Mesendoderm (in vitro differentiated cells): ENCODE results near the gene NOP58.
A peak's percentile ranks its signal among the peaks of the same experiment; 100 is the strongest.

Experiments
- DNase-seq: peaks from one replicate; pipeline ENCODE4 v3.0.0; 2013
- H2AK5ac ChIP-seq: 2 replicates; pipeline ENCODE4 v1.6.1; 2013; ENCODE audit warnings: low read length, inconsistent platforms
- H2BK120ac ChIP-seq: 2 replicates; pipeline ENCODE4 v1.6.1; 2013; ENCODE audit warnings: low read depth, mild to moderate bottlenecking, low read length, moderate library complexity, mixed read lengths
- H2BK15ac ChIP-seq: replicated peaks from 2 replicates; pipeline ENCODE4 v1.6.1; 2013; ENCODE audit warnings: low read depth, mild to moderate bottlenecking, moderate library complexity
- H2BK5ac ChIP-seq: 2 replicates; pipeline ENCODE4 v1.6.1; 2013; ENCODE audit warnings: low read length, inconsistent platforms
- H3K18ac ChIP-seq: 2 replicates; pipeline ENCODE4 v1.6.1; 2013; ENCODE audit warnings: mild to moderate bottlenecking, low read length, mixed read lengths
- H3K23ac ChIP-seq: one replicate; pipeline ENCODE4 v1.6.1; 2013; ENCODE audit warnings: low read length
- H3K27ac ChIP-seq: 2 replicates; pipeline ENCODE4 v1.5.1; 2013; ENCODE audit warnings: low read depth, mild to moderate bottlenecking, inconsistent platforms, low read length, moderate library complexity
- H3K27me3 ChIP-seq: 2 replicates; pipeline ENCODE4 v1.6.1; 2013; ENCODE audit warnings: low read length, control low read depth, mild to moderate bottlenecking, inconsistent platforms; ENCODE audit not compliant: insufficient read depth, poor library complexity
- H3K36me3 ChIP-seq: 2 replicates; pipeline ENCODE4 v1.6.1; 2013; ENCODE audit warnings: low read length, inconsistent platforms; ENCODE audit not compliant: control insufficient read depth, insufficient read depth
- H3K4ac ChIP-seq: one replicate; pipeline ENCODE4 v1.6.1; 2013; ENCODE audit warnings: low read depth, mild to moderate bottlenecking, low read length, moderate library complexity
- H3K4me1 ChIP-seq: 2 replicates; pipeline ENCODE4 v1.6.1; 2013; ENCODE audit warnings: low read depth, low read length, inconsistent platforms; ENCODE audit not compliant: control insufficient read depth
- H3K4me2 ChIP-seq: 2 replicates; pipeline ENCODE4 v1.6.1; 2013; ENCODE audit warnings: low read length
- H3K4me3 ChIP-seq: 2 replicates; pipeline ENCODE4 v1.5.1; 2013; ENCODE audit warnings: mild to moderate bottlenecking, low read length
- H3K56ac ChIP-seq: one replicate; pipeline ENCODE4 v1.6.1; 2013; ENCODE audit warnings: low read length
- H3K79me1 ChIP-seq: 2 replicates; pipeline ENCODE4 v1.6.1; 2013; ENCODE audit warnings: low read length, inconsistent platforms
- H3K79me2 ChIP-seq: 2 replicates; pipeline ENCODE4 v1.6.1; 2013; ENCODE audit warnings: mild to moderate bottlenecking, low read length; ENCODE audit not compliant: control insufficient read depth, insufficient read depth
- H3K9ac ChIP-seq: 2 replicates; pipeline ENCODE4 v1.6.1; 2013; ENCODE audit warnings: low read length, inconsistent platforms
- H4K5ac ChIP-seq: one replicate; pipeline ENCODE4 v1.6.1; 2013; ENCODE audit warnings: low read length
- H4K8ac ChIP-seq: one replicate; pipeline ENCODE4 v1.6.1; 2013; ENCODE audit warnings: low read depth, mild to moderate bottlenecking, control low read depth, low read length, moderate library complexity
- WGBS: extraction: QIAGEN DNeasy Blood & Tissue Kit; methylation state at CpG from one replicate; pipeline ENCODE4 v1.1.7; 2013; ENCODE audit warnings: low lambda C conversion rate, missing lambda C conversion rate; ENCODE audit not compliant: insufficient coverage; ENCODE audit errors: extremely low coverage; 5-methylcytosine and 5-hydroxymethylcytosine counted together

NOP58 gene

GRCh38 chr2:202335791-202336467 lies 70.4 kb downstream of the NOP58 start:
- Histone ChIP-seq H3K36me3 (no peaks in the 10 kb centered on the region), H4K5ac (no peak overlapping the region), H2BK15ac (no peak overlapping the region), H2AK5ac (no peak overlapping the region), H2BK120ac (no peak overlapping the region), H4K8ac (no peak overlapping the region), H3K79me1 (no peaks in the 10 kb centered on the region), H3K23ac (no peak overlapping the region), H3K27me3 (no peaks in the 10 kb centered on the region), H3K18ac (no peak overlapping the region), H2BK5ac (no peak overlapping the region), H3K4me3 (no peak overlapping the region), H3K9ac (no peak overlapping the region), H3K27ac (no peak overlapping the region), H3K4me1 (no peaks in the 10 kb centered on the region), H3K79me2 (no peaks in the 10 kb centered on the region), H3K56ac (no peak overlapping the region), H3K4me2 (no peak overlapping the region), H3K4ac (no peak overlapping the region)
- WGBS = no CpG with 5 or more reads among the region's 6 CpGs
- no peak for DNase-seq

GRCh38 chr2:202337151-202337550 lies 71.6 kb downstream of the NOP58 start:
- H3K27me3 ChIP-seq = no peaks in the 10 kb centered on the region
- H3K18ac ChIP-seq = no peak overlapping the region
- no peak overlapping the region for H2BK120ac ChIP-seq
- no peak overlapping the region for H3K4me3 ChIP-seq
- H4K5ac ChIP-seq = peak overlapping the region; percentile 71
- no CpG with 5 or more reads among the region's 2 CpGs for WGBS
- peak overlapping the region; percentile 25 for H2AK5ac ChIP-seq
- peak overlapping the region; percentile 10 for H3K4ac ChIP-seq
- peak overlapping the region; percentile 19 for H3K56ac ChIP-seq
- H3K27ac ChIP-seq = no peak overlapping the region
- H3K36me3 ChIP-seq = no peaks in the 10 kb centered on the region
- no peak overlapping the region for H2BK15ac ChIP-seq
- no peaks in the 10 kb centered on the region for H3K4me1 ChIP-seq
- no peak overlapping the region for H4K8ac ChIP-seq
- peak overlapping the region; percentile 10 for H2BK5ac ChIP-seq
- H3K79me2 ChIP-seq = no peaks in the 10 kb centered on the region
- no peaks in the 10 kb centered on the region for H3K79me1 ChIP-seq
- no peak for DNase-seq
- no peak overlapping the region for H3K9ac ChIP-seq
- H3K23ac ChIP-seq = no peak overlapping the region
- no peak overlapping the region for H3K4me2 ChIP-seq

DNA sequence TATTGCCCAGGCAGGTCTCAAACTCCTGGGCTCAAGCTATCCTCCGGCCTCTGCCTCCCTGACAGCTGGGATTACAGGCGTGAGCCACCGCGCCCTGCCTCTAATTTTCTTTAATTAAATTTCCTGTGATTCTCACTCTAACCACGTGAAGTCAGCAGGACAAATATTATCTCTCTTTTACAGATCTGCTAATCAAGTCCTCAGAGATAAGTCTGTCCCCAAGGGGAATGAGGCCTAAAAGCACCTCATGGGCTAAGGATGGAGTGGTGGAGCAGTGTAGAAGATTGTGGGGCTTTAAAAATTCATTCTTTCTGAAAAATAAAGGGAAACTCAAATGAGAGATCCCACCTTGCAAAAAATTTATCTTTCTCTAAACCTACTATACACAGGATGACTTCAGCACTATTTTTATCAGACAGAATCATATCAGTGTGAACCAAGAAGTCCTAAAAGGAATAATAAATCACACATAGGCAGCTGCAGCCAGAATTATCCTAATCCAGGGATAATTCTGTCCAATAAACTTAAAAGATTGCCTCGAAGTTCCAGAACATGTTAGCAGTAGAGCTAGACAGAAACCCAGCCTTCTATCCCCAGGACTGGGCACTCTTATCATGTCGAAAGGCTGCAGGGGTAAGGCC lies 72.3 kb downstream of the NOP58 start:
- peak overlapping the region; percentile 53 for H4K5ac ChIP-seq
- H4K8ac ChIP-seq = no peak overlapping the region
- peak overlapping the region; percentile 29 for H3K56ac ChIP-seq
- H3K27me3 ChIP-seq = no peaks in the 10 kb centered on the region
- no peak overlapping the region for H2BK120ac ChIP-seq
- H3K79me1 ChIP-seq = no peaks in the 10 kb centered on the region
- H3K36me3 ChIP-seq = no peaks in the 10 kb centered on the region
- DNase-seq = peak; percentile 81
- peak overlapping the region; percentile 86 for H2BK5ac ChIP-seq
- H3K79me2 ChIP-seq = no peaks in the 10 kb centered on the region
- no peak overlapping the region for H2AK5ac ChIP-seq
- no peak overlapping the region for H2BK15ac ChIP-seq
- H3K4me2 ChIP-seq = no peak overlapping the region
- no CpG with 5 or more reads among the region's 7 CpGs for WGBS
- H3K23ac ChIP-seq = no peak overlapping the region
- H3K4me1 ChIP-seq = no peaks in the 10 kb centered on the region
- peak overlapping the region; percentile 67 for H3K27ac ChIP-seq
- no peak overlapping the region for H3K4me3 ChIP-seq
- H3K18ac ChIP-seq = no peak overlapping the region
- no peak overlapping the region for H3K4ac ChIP-seq
- H3K9ac ChIP-seq = no peak overlapping the region

GRCh38 chr2:202339071-202339870 lies 73.7 kb downstream of the NOP58 start:
- H2BK120ac ChIP-seq = no peak overlapping the region

DNA sequence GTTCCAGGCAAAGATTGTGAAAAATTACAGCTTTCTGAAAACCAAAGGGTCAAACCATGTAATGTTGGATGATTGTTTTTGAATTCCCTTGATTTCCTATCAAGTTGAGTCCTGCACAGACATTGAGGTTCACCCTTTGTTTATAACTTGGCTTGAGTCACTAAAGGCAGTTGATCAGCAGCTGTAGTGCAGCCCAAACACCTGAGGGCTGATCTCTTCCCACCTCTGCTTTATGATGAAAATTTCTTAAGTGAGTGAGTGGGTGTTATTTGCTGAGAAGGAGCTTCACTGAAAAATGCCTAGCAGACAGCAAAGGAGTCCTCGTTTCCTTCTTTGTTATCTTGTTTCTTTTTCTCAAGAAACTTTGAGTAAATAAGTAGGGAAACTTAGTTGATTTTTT lies 78.6 kb downstream of the NOP58 start:
- no peak overlapping the region for H2AK5ac ChIP-seq
- H3K36me3 ChIP-seq = no peaks in the 10 kb centered on the region
- no peak overlapping the region for H3K4me2 ChIP-seq
- no peak overlapping the region for H3K4ac ChIP-seq
- no peak overlapping the region for H2BK120ac ChIP-seq
- H3K18ac ChIP-seq = no peak overlapping the region
- H3K56ac ChIP-seq = no peak overlapping the region
- no peak for DNase-seq
- H3K9ac ChIP-seq = no peak overlapping the region
- H3K27ac ChIP-seq = no peak overlapping the region
- WGBS = no CpG with 5 or more reads among the region's 1 CpG
- H3K23ac ChIP-seq = no peak overlapping the region
- H3K27me3 ChIP-seq = no peaks in the 10 kb centered on the region
- no peak overlapping the region for H2BK5ac ChIP-seq
- H4K5ac ChIP-seq = no peak overlapping the region
- no peaks in the 10 kb centered on the region for H3K79me2 ChIP-seq
- H3K79me1 ChIP-seq = no peaks in the 10 kb centered on the region
- no peaks in the 10 kb centered on the region for H3K4me1 ChIP-seq
- H2BK15ac ChIP-seq = peak overlapping the region; percentile 11
- no peak overlapping the region for H4K8ac ChIP-seq
- H3K4me3 ChIP-seq = no peak overlapping the region

More at GRCh38 chr2:202339071-202339870, 73.7 kb downstream of the NOP58 start:
- H2BK5ac ChIP-seq = peak overlapping the region; percentile 4
- no peak overlapping the region for H3K9ac ChIP-seq
- no peak overlapping the region for H2AK5ac ChIP-seq
- H3K36me3 ChIP-seq = no peaks in the 10 kb centered on the region
- no peak overlapping the region for H3K4me3 ChIP-seq
- no CpG with 5 or more reads among the region's 3 CpGs for WGBS
- no peaks in the 10 kb centered on the region for H3K27me3 ChIP-seq
- no peaks in the 10 kb centered on the region for H3K4me1 ChIP-seq
- no peak overlapping the region for H3K27ac ChIP-seq
- H3K79me1 ChIP-seq = no peaks in the 10 kb centered on the region
- H2BK15ac ChIP-seq = no peak overlapping the region
- no peak overlapping the region for H4K8ac ChIP-seq
- H3K18ac ChIP-seq = no peak overlapping the region
- no peak overlapping the region for H3K4ac ChIP-seq
- H3K79me2 ChIP-seq = no peaks in the 10 kb centered on the region
- H4K5ac ChIP-seq = no peak overlapping the region
- DNase-seq = no peak
- no peak overlapping the region for H3K4me2 ChIP-seq
- H3K23ac ChIP-seq = no peak overlapping the region
- H3K56ac ChIP-seq = peak overlapping the region; percentile 28
